Skeletal muscle cell (primary cell): Measurements from ENCODE around the gene GASK1A.
"Not testable (repeated sequence)": the region's sequence is repeated elsewhere in the genome, so short reads cannot be mapped to it uniquely, and the experiment has no call there.

Experiments used
- DNase-seq: peaks from one replicate; pipeline ENCODE4 v3.0.0-alpha.2; 2010; ENCODE audit warnings: low read depth
- H3K4me3 ChIP-seq: 2 replicates; pipeline ENCODE4 v1.5.1; 2011; ENCODE audit warnings: low read depth, mild to moderate bottlenecking, control low read depth, low read length, moderate library complexity

The GASK1A gene

GRCh38 chr3:43048470-43048869 is 69.4 kb downstream of the GASK1A start:
- H3K4me3 ChIP-seq = no peak overlapping the region
- DNase-seq = no peak

GRCh38 chr3:43053291-43053690 is 74.2 kb downstream of the GASK1A start:
- H3K4me3 ChIP-seq = no peak overlapping the region
- DNase-seq = no peak

GRCh38 chr3:43054754-43055153 is 75.6 kb downstream of the GASK1A start:
- DNase-seq = no peak
- no peak overlapping the region for H3K4me3 ChIP-seq

GRCh38 chr3:43055393-43055792 is 76.3 kb downstream of the GASK1A start:
- no peak for DNase-seq
- H3K4me3 ChIP-seq = no peak overlapping the region

- H3K4me3 ChIP-seq = no peak overlapping the region
- DNase-seq = no peak
Measured at GRCh38 chr3:43055806-43056770, 77.0 kb downstream of the GASK1A start.

GRCh38 chr3:43059456-43059855 is 80.3 kb downstream of the GASK1A start:
- no peak for DNase-seq
- no peak overlapping the region for H3K4me3 ChIP-seq

- no peak for DNase-seq
- no peak overlapping the region for H3K4me3 ChIP-seq
Measured at GRCh38 chr3:43061101-43061895, 82.2 kb downstream of the GASK1A start.

- no peak overlapping the region for H3K4me3 ChIP-seq
- no peak for DNase-seq
Measured at GRCh38 chr3:43062040-43062563, 83.0 kb downstream of the GASK1A start.

GRCh38 chr3:43062564-43063040 is 83.5 kb downstream of the GASK1A start:
- no peak for DNase-seq
- H3K4me3 ChIP-seq = no peak overlapping the region

GRCh38 chr3:43063114-43063513 is 84.0 kb downstream of the GASK1A start:
- DNase-seq = no peak
- H3K4me3 ChIP-seq = no peak overlapping the region

GRCh38 chr3:43070670-43071069 is 91.6 kb downstream of the GASK1A start:
- not testable (repeated sequence) for H3K4me3 ChIP-seq, DNase-seq

GRCh38 chr3:43071313-43071893 is 92.3 kb downstream of the GASK1A start:
- H3K4me3 ChIP-seq = no peak overlapping the region
- no peak for DNase-seq

GRCh38 chr3:43072361-43072760 is 93.2 kb downstream of the GASK1A start:
- DNase-seq = no peak
- H3K4me3 ChIP-seq = no peak overlapping the region

GRCh38 chr3:43073116-43073835 is 94.2 kb downstream of the GASK1A start:
- no peak overlapping the region for H3K4me3 ChIP-seq
- no peak for DNase-seq

GRCh38 chr3:43073836-43074220 is 94.7 kb downstream of the GASK1A start:
- DNase-seq = no peak
- no peak overlapping the region for H3K4me3 ChIP-seq

GRCh38 chr3:43074482-43074881 is 95.4 kb downstream of the GASK1A start:
- no peak for DNase-seq
- H3K4me3 ChIP-seq = no peak overlapping the region

- no peak for DNase-seq
- no peak overlapping the region for H3K4me3 ChIP-seq
Measured at GRCh38 chr3:43074901-43075689, 96.0 kb downstream of the GASK1A start.

GRCh38 chr3:43075904-43076661 is 97.0 kb downstream of the GASK1A start:
- H3K4me3 ChIP-seq = no peak overlapping the region
- DNase-seq = no peak
